KG1 (cell line): ENCODE data around the gene LMTK3.

ENCODE experiments used
- DNase-seq: peaks from one replicate; lab custom pipeline; 2025; lab: John Stamatoyannopoulos, UW

LMTK3 gene

GRCh38 chr19:48471836-48472235, 39.8 kb downstream of the LMTK3 start:
- no peak for DNase-seq

- no peak for DNase-seq
These were observed 40.8 kb downstream of the LMTK3 start for GRCh38 chr19:48470856-48471255.

- no peak for DNase-seq
These were observed 41.5 kb downstream of the LMTK3 start for GRCh38 chr19:48469934-48470680.

- no peak for DNase-seq
These were observed 42.2 kb downstream of the LMTK3 start, which contains the start of gene CYTH2 for GRCh38 chr19:48469289-48469881. CYTH2 (plus strand) TSS chr19:48469369; CDS start chr19:48469508, 139 bp downstream.

GRCh38 chr19:48468772-48469288, 42.8 kb downstream of the LMTK3 start:
- peak; percentile 99 for DNase-seq

GRCh38 chr19:48466561-48467325, 44.9 kb downstream of the LMTK3 start:
- DNase-seq, result no peak

- no peak for DNase-seq
These were observed 46.4 kb downstream of the LMTK3 start for GRCh38 chr19:48465215-48465614.

- DNase-seq, result no peak
These were observed 49.5 kb downstream of the LMTK3 start for GRCh38 chr19:48461982-48462655.

GRCh38 chr19:48461651-48461981, 50.0 kb downstream of the LMTK3 start:
- no peak for DNase-seq

GRCh38 chr19:48458016-48458415, 53.6 kb downstream of the LMTK3 start:
- DNase-seq, result no peak

- DNase-seq, result no peak
These were observed 54.8 kb downstream of the LMTK3 start for GRCh38 chr19:48456864-48457263.

- no peak for DNase-seq
These were observed 55.6 kb downstream of the LMTK3 start for GRCh38 chr19:48455908-48456562.

- no peak for DNase-seq
These were observed 56.3 kb downstream of the LMTK3 start, which contains the start of gene KCNJ14 for GRCh38 chr19:48455171-48455907. KCNJ14 (plus strand) TSS chr19:48455574; CDS start chr19:48461725, 6,151 bp downstream.

GRCh38 chr19:48454150-48454730, 57.4 kb downstream of the LMTK3 start:
- DNase-seq, result no peak

GRCh38 chr19:48452289-48453190, 59.1 kb downstream of the LMTK3 start:
- DNase-seq, result no peak

- no peak for DNase-seq
These were observed 60.0 kb downstream of the LMTK3 start for GRCh38 chr19:48451624-48452023.

- no peak for DNase-seq
These were observed 60.8 kb downstream of the LMTK3 start for GRCh38 chr19:48450863-48451262.

GRCh38 chr19:48450441-48450840, 61.2 kb downstream of the LMTK3 start:
- DNase-seq, result no peak

- DNase-seq, result no peak
These were observed 63.1 kb downstream of the LMTK3 start for GRCh38 chr19:48448563-48448962.
